A549 treated with AZD2906 at 1 μM for 4 hours (cell line): ENCODE data around the gene P2RY4. TPM values are rescaled to one million over a fixed set of nuclear protein-coding genes. Genes with fewer than 3 reads are reported as not detected.

Experiments used
- total RNA-seq: library from RNA; stranded (reverse); fragments of 200-300 nt; extraction: Qiagen RNA extraction; gene quantifications from 5 replicates; pipeline ENCODE4 v1.2.3, GENCODE V29; 2022

Gene P2RY4
- 0.05 TPM in 1 of 5 replicates, not detected in the others for total RNA-seq

DNA sequence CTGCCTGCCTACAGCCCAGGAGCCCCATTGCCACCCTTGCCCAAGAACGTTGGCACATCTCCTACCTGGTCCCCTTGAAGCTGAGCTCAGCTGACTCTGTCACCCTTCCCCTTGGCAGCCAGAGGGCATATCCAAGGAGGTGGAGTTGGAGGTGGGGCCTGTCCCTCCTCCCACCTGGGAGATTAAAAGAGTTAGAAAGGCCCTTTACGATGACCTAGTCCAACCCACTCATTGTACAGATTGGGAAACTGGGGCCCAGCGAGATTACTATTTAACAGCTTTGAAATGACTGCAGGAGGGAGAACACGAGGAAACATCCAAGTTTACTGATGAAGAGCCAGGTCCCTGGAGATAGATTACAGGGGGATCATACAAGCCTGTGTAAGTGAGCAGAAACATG lies at the start of gene P2RY4:
Gene P2RY4 (minus strand): TSS at position 101 of the 400 bp plus-strand sequence. CDS start 580 bp downstream, outside the sequence.

GRCh38 chrX:70289793-70290770 lies 30.1 kb upstream of the P2RY4 start, which contains the start of the genes KIF4A and PDZD11:
Gene KIF4A, plus strand, starts transcription at chrX:70290104. Its CDS starts 355 bp downstream, at chrX:70290459.
Gene PDZD11, minus strand, starts transcription at chrX:70289927. Its CDS starts 586 bp downstream, at chrX:70289341.

DNA sequence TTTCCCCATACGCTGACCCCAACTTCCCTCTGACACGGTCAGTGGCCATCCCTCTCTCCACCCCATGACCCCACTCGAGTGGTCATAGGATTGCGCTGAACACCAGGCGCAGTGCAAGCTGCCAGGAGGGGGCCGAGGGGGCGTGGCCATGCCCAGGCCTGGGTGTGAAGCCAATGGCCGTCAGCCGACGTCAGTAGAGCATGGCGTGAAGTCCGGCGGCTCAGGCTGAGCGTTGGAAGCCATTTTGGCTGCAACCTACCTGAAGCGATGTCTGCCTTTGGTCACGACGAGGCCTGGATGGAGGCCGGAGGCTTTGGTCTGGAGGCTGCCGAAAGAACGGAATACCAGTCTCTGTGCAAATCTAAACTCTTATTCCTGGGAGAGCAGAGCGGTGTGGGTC lies 21.9 kb upstream of the P2RY4 start, which contains the start of gene RAB41:
Gene RAB41 (plus strand): TSS at position 222 of the 400 bp plus-strand sequence. CDS start 46 bp downstream, at position 268.

DNA sequence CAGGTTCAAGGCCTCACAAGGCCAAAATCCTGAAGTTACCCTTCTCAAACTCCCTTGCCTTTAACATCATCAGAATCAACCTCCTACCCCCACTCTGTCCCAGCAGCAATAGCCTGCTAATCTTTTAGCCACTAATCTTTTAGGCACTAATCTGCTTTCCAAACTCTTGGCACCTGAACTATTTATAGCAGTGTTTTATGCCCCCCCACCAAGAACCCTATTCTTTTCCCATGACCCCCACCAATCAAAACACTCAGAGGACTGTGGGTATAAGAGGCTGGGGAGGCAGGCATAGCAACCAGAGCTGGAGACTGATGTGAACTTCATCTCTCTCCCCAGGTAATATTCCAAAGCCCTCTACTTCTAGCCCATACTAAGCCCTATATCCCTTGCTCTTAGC lies 8.0 kb upstream of the P2RY4 start, which contains the start of gene ARR3:
Gene ARR3 (plus strand): TSS at position 301 of the 400 bp plus-strand sequence. CDS start 1,052 bp downstream, outside the sequence.

GRCh38 chrX:70234355-70234754 lies 25.6 kb downstream of the P2RY4 start, which contains the start of gene AWAT1:
Gene AWAT1, plus strand, starts transcription at chrX:70234655. Its CDS starts 41 bp downstream, at chrX:70234696.

Other genes with a start within 250 kb of the P2RY4 start
- not detected in 5 replicates for gene AWAT2, start 210.3 kb downstream of the P2RY4 start, total RNA-seq
- gene OTUD6A, start 197.7 kb downstream of the P2RY4 start, total RNA-seq = not detected in 5 replicates
- 58.6 to 71.2 TPM (median 66.0 TPM) in 5 replicates for gene IGBP1, start 126.8 kb downstream of the P2RY4 start, total RNA-seq
- gene DGAT2L6, start 82.7 kb downstream of the P2RY4 start, total RNA-seq = not detected in 5 replicates
- gene AWAT1, start 25.5 kb downstream of the P2RY4 start, total RNA-seq = not detected in 5 replicates
- gene ARR3, start 8.1 kb upstream of the P2RY4 start, total RNA-seq = not detected in 5 replicates
- gene RAB41, start 22.0 kb upstream of the P2RY4 start, total RNA-seq = not detected in 5 replicates
- gene PDZD11, start 29.7 kb upstream of the P2RY4 start, total RNA-seq = 88.9 to 109 TPM (median 91.0 TPM) in 5 replicates
- 24.0 to 28.4 TPM (median 26.4 TPM) in 5 replicates for gene KIF4A, start 29.9 kb upstream of the P2RY4 start, total RNA-seq
- 0.03 to 0.10 TPM (median 0.05 TPM) in 3 of 5 replicates, not detected in the others for gene GDPD2, start 163.1 kb upstream of the P2RY4 start, total RNA-seq
- gene DLG3, start 184.6 kb upstream of the P2RY4 start, total RNA-seq = 4.7 to 7.2 TPM (median 6.5 TPM) in 5 replicates